Natural killer cell (primary cell): ENCODE results near the gene KLK12. TPM values are rescaled to one million over a fixed set of nuclear protein-coding genes. Genes with fewer than 3 reads are reported as not detected.

Experiments used
- ATAC-seq, 3 donors: fragments of 150-1000 bp in 2 of 3; fragments of 200-7000 bp in 1 of 3; cut with Tn5 transposase; 1 replicate in 1 of 3; 2 replicates in 2 of 3; pipeline ENCODE4 v1.10.0; 2021; ENCODE audit warnings: mild to moderate bottlenecking in 2 of 3, moderate library complexity in 2 of 3
- DNase-seq, 2 donors: peaks; one replicate each; pipeline versions ENCODE4 v3.0.0 to v3.0.0-alpha.2; 2013 to 2021; ENCODE audit warnings: mixed read lengths in 1 of 2
- H3K27ac ChIP-seq: one replicate; pipeline ENCODE4 v1.5.1; 2013; ENCODE audit warnings: mild to moderate bottlenecking, low read length
- H3K27me3 ChIP-seq: one replicate; pipeline ENCODE4 v1.6.1; 2013; ENCODE audit warnings: low read length; ENCODE audit not compliant: control insufficient read depth, insufficient read depth
- H3K36me3 ChIP-seq: one replicate; pipeline ENCODE4 v1.6.1; 2013; ENCODE audit warnings: low read length; ENCODE audit not compliant: control insufficient read depth, insufficient read depth
- H3K4me1 ChIP-seq: one replicate; pipeline ENCODE4 v1.6.1; 2013; ENCODE audit warnings: low read length; ENCODE audit not compliant: control insufficient read depth, insufficient read depth
- H3K4me3 ChIP-seq: one replicate; pipeline ENCODE4 v1.5.1; 2013; ENCODE audit warnings: low read length
- H3K9me3 ChIP-seq: one replicate; pipeline ENCODE4 v1.6.1; 2013; ENCODE audit warnings: low read length; ENCODE audit not compliant: control insufficient read depth, insufficient read depth
- H3K27ac Mint-ChIP-seq, 2 donors: one replicate each; pipeline ENCODE4 v1.8.0; 2022; ENCODE audit warnings: mild to moderate bottlenecking in 2 of 2, mixed read lengths in 2 of 2, moderate library complexity in 1 of 2
- H3K27me3 Mint-ChIP-seq, 2 donors: one replicate each; pipeline ENCODE4 v1.8.0; 2022; ENCODE audit warnings: low read depth in 2 of 2, mixed read lengths in 2 of 2
- H3K36me3 Mint-ChIP-seq: one replicate; pipeline ENCODE4 v1.8.0; 2022; ENCODE audit warnings: mixed read lengths
- H3K4me1 Mint-ChIP-seq, 2 donors: one replicate each; pipeline ENCODE4 v1.8.0; 2022; ENCODE audit warnings: mixed read lengths in 2 of 2
- H3K4me3 Mint-ChIP-seq: one replicate; pipeline ENCODE4 v1.8.0; 2022; ENCODE audit warnings: mild to moderate bottlenecking, moderate library complexity, mixed read lengths
- H3K9me3 Mint-ChIP-seq, 2 donors: one replicate each; pipeline ENCODE4 v1.8.0; 2022; ENCODE audit warnings: mixed read lengths in 2 of 2
- CTCF ChIP-seq: fragments of 200-600 bp; IDR thresholded peaks from one replicate; pipeline ENCODE4 v1.8.0; 2022; ENCODE audit warnings: antibody characterized with exemption
- WGBS: methylation state at CpG from one replicate; pipeline ENCODE4 v1.1.7; 2013; ENCODE audit warnings: missing lambda C conversion rate; ENCODE audit not compliant: insufficient coverage; 5-methylcytosine and 5-hydroxymethylcytosine counted together
- intact Hi-C: fragments of 100-400 bp; cut with micrococcal nuclease; formaldehyde crosslinking; loops from one replicate; pipeline ENCODE4 v1.14.2; 2022
- total RNA-seq, 4 donors: library from RNA; stranded (reverse); fragments of 120-200 nt in 1 of 4; gene quantifications; one replicate each; pipeline versions ENCODE4 v1.2.3 to v1.2.4, GENCODE V29; 2013 to 2022

The KLK12 gene
- total RNA-seq, 3 donors from 2014 or later (not counting 1 experiment from before 2014, with no cell fraction given) = not detected

- Histone ChIP-seq H3K36me3 (no peaks in the 10 kb centered on the region), H3K27ac (no peak overlapping the region), H3K27me3 (peaks cover 5% of the 10 kb centered on the region), H3K4me3 (no peak overlapping the region), H3K4me1 (no peaks in the 10 kb centered on the region), H3K9me3 (no peaks in the 10 kb centered on the region)
- Mint-ChIP-seq H3K27ac (peak overlapping the region in 1 of 2 donors; percentile 33), H3K36me3 (no peaks in the 10 kb centered on the region), H3K27me3 (peaks cover 44 to 45% of the 10 kb centered on the region in 2 donors), H3K9me3 (no peaks in the 10 kb centered on the region), H3K4me3 (no peak overlapping the region), H3K4me1 (peaks cover 0 to 6% of the 10 kb centered on the region in 2 donors)
- DNase-seq (no peak), ATAC-seq (peak; percentile 17 to 81 (median 77))
- TF ChIP-seq CTCF = no peak
- intact Hi-C loops = no loop called here
- 74% methylated on average over 42 of the region's 42 CpGs for WGBS
Observed at GRCh38 chr19:51002542-51003311, 32.1 kb downstream of the KLK12 start.

- peak overlapping the region in 1 of 2 donors; percentile 33 for H3K27ac Mint-ChIP-seq
- WGBS = 66% methylated on average over 12 of the region's 12 CpGs
- no peak overlapping the region for H3K4me3 Mint-ChIP-seq
- Histone ChIP-seq H3K4me1 (no peaks in the 10 kb centered on the region), H3K36me3 (no peaks in the 10 kb centered on the region), H3K9me3 (no peaks in the 10 kb centered on the region), H3K4me3 (no peak overlapping the region), H3K27ac (no peak overlapping the region), H3K27me3 (peaks cover 5% of the 10 kb centered on the region)
- DNase-seq (no peak), ATAC-seq (no peak)
- H3K36me3 Mint-ChIP-seq = no peaks in the 10 kb centered on the region
- TF ChIP-seq CTCF = no peak
- H3K9me3 Mint-ChIP-seq = no peaks in the 10 kb centered on the region
- H3K4me1 Mint-ChIP-seq = peaks cover 0 to 6% of the 10 kb centered on the region in 2 donors
- peaks cover 40 to 45% of the 10 kb centered on the region in 2 donors for H3K27me3 Mint-ChIP-seq
- intact Hi-C loops = no loop called here
Observed at GRCh38 chr19:51002089-51002532, 32.7 kb downstream of the KLK12 start.

- Mint-ChIP-seq H3K4me1 (peaks cover 0 to 6% of the 10 kb centered on the region in 2 donors), H3K36me3 (no peaks in the 10 kb centered on the region), H3K27me3 (peaks cover 39 to 45% of the 10 kb centered on the region in 2 donors), H3K4me3 (no peak within 1 kb of the TSS), H3K27ac (peak within 1 kb of the TSS in 1 of 2 donors; percentile 33), H3K9me3 (no peaks in the 10 kb centered on the region)
- Histone ChIP-seq H3K4me1 (no peaks in the 10 kb centered on the region), H3K27me3 (peaks cover 5% of the 10 kb centered on the region), H3K36me3 (no peaks in the 10 kb centered on the region), H3K9me3 (no peaks in the 10 kb centered on the region), H3K27ac (no peak within 1 kb of the TSS), H3K4me3 (no peak within 1 kb of the TSS)
- no peak for DNase-seq
- no peak for TF ChIP-seq CTCF
- WGBS = 54% methylated on average over 7 of the region's 7 CpGs
- ATAC-seq = no peak
- intact Hi-C loops = no loop called here
Observed at GRCh38 chr19:51001515-51001914, 33.3 kb downstream of the KLK12 start, which contains the start of gene KLK8. Gene KLK8, minus strand, starts transcription at chr19:51001604. Its CDS starts 437 bp downstream, at chr19:51001167.
